HG03280 (cell line): ENCODE data around the gene HSD17B8.

Source experiments
- ATAC-seq: cut with Tn5 transposase; IDR thresholded peaks from one replicate; pipeline ENCODE4 v1.9.1; 2021; ENCODE audit warnings: mild to moderate bottlenecking, moderate library complexity; ENCODE audit not compliant: unreplicated experiment

The HSD17B8 gene

GRCh38 chr6:33190504-33191107 lies 13.8 kb upstream of the HSD17B8 start:
- no peak for ATAC-seq

DNA sequence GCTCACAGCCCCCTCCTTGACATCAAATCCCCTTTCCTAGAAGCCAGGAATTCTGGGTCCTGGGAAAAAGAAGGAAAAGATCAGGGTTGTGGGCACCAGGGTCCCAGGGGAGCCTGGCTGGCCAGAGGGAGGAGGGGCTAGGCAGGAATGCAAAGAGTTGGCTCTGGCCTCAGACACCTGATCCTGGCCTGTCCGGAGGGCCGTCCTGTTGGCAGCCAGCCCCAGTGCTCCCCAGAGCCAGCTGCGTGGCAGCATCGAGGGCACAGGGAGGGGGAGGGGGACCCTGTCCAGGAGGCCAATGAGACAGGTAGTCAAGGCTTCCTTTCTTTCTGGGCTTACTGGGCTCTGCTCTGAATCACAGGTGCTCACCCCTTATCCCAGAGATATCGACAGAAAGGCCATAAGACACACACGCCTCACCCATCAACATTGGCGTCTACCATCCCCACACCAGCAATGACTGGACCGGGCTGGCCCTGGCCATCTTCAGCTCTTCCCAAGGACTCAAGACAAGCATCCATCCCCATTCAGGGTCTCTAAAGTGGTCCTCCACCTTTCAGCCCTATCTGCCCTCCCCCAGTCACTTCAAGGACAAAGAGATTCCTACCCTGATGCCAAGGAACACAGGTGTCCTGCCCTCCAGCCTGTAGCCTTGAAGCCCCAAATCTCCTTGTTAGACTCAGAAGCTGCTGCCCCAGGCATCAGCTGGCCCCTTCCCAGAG lies 12.9 kb upstream of the HSD17B8 start:
- ATAC-seq: no peak

DNA sequence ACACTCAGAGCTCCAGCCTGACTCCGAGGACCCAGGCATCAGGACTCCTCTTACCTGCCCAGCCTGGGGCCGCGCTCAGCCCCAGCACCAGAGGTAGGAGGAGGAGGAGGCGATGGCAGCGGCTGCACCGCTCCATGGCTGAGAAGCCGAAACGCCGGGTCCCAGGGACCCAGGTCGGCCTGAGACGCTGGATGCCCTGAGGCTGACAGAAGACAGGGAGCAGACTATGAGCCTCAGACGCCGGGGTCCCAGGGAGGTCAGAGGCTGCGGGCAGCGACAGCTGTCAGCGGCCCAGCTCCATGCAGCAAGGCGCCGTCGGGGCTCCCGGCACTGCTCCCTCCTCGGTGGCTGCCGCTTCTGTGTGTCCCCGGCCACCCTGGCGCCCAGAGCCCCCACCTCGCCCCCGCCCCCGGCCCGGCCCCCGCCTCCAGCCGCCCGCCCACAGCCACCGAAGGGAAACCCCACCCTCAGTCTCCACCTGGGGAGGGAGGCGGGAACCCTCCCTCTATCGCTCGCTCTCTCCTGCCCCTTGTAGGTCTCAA lies 12.3 kb upstream of the HSD17B8 start, which contains the start of gene COL11A2:
Gene COL11A2 (minus strand): TSS at position 363 of the 542 bp plus-strand sequence. CDS start 227 bp downstream, at position 136.
- no peak for ATAC-seq

DNA sequence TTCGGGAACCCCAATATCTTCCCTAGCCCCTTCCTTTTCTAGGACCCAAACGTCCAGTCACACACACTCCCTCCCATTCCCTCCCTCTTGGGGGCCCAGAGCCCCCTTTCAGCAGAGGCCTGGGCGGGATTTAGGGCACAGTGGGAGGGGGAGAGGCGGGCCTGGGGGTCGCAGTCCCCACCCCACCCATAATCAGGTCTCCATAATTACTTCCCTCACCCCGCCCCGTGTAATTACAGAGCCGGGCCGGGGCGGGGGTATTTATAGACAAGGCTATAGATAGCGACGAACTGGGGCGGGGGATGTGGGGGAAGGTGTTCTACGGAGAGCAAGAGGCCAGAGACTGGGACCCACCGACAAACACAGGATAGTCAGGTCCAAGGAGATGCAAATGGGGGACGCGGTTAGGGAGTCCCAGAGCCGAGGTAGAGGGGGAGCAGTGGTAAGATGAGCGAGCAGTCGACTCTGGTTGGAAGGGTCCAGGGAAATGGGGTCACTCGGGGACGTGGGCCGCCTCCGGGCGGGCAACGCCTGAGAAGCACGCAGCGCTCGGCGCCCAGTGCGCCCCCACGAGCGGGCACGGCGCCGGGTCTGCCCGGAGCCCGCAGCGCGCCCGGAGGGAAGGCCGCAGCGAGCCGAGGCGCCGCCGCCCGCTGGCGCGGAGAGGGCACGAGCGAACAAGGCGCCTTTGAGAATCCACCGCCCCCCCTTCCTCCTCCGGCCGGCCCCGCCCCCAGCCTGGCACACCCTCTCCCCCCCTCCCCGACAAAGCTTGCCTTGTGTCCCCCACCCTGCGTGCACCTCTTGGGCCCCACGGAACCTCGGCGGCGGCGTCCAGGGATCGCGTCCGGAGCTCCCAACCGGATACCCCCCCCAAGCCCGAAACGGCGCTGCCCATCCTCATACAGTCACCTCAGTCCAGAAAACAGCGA lies 11.5 kb upstream of the HSD17B8 start:
- ATAC-seq: no peak

DNA sequence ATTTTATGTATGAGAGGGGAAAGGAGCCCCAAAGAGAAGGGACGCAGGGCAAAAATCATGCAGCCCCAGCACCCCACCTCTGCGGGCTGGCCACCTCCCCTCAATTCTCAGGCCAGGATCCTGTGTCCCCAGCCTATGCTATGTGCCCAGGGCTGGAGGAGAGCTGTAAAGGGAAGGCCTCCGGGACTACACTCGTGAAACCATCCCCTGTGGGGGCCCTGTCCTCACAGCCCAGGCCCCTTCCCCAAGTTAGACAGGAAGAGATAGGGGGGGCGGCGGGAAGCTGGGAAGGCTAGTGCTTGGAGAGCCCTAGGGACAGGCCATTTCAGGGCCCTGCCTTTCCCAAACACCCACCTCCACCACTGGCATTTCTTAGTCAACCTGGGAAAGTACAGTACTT lies 10.8 kb upstream of the HSD17B8 start:
- no peak for ATAC-seq

GRCh38 chr6:33194431-33194979 lies 9.9 kb upstream of the HSD17B8 start:
- no peak for ATAC-seq

DNA sequence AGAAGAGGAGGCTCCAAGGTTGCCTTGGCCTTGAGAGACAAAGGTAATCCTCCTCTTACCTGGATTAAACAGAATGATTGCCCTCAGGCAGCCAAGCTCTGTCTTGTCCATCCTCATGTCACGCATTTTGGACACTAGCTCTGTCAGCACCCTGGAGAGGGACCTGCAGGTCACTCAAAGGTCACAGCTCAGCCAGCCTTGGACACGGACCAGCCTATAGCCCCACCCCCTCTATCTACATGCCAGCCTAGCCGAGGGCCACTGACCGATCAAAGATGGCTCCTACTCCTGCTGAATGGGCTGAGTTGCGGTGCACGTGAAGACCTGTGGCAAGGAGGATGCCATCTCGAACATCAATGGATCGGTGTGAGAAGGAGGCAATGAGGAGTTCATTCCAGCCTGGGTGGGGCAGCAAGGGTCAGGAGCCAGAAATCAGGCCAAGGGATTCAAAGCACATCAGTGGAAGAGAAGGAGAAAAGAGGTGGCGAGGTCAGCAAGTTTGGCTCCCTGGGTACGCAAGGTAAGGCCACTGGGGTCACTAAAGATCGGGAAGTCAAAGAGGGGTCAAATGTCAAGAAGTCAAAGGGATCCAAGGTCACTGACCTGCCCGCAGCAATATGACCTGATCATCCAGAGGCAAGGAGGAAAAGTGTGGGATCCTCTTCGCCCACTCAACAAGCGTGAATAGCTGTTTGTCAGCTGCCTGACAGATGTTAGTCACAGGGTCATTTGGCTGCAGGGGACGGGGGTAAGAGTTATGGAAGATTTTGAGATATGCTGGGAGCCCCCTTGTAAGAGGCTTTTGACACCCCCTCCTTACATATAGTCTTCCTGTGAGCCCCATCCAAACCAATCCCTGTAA lies 8.9 kb upstream of the HSD17B8 start:
- ATAC-seq: no peak

- no peak for ATAC-seq
Measured at GRCh38 chr6:33197431-33198048, 6.9 kb upstream of the HSD17B8 start.

DNA sequence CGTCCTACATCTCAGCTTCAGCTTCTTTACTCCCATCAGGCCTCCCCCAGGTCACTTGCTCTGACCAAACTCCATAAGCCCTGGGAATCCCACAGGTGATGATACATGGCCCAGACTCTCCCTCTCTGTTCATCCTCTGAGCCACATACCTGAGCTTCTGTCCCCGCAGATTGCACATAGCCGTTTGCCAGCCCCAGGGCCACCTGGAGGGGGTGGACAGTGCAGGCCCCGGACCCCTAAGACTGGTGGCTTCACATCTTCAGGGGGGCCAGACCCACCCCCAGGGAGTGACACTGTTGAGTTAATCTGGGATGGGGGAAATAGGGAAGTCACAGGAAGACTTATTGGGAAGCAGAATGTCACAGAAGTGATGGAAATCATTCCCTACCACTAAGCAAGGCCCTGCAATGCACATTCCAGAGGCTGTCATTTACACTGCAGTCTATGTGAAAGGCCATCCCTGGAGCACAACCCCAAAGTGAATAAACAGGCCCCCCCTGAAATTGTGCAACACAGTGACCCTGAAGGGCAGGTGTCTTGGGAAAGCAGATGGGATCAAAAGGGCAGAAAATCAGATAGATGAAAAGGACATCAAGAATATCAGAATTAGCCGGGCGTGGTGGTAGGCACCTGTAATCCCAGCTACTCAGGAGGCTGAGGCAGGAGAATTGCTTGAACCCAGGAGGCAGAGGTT lies 6.1 kb upstream of the HSD17B8 start:
- no peak for ATAC-seq

- no peak for ATAC-seq
Measured at GRCh38 chr6:33198853-33199436, 5.5 kb upstream of the HSD17B8 start.

GRCh38 chr6:33199687-33200218 lies 4.7 kb upstream of the HSD17B8 start:
- peak; percentile 23 for ATAC-seq

- peak; percentile 54 for ATAC-seq
Measured at GRCh38 chr6:33200219-33201146, 4.0 kb upstream of the HSD17B8 start, which contains the start of the genes RXRB and SLC39A7. TSS of gene RXRB (minus strand) at chr6:33200665. CDS start at chr6:33200476, 189 bp downstream. TSS of gene SLC39A7 (plus strand) at chr6:33200867. CDS start at chr6:33201246, 379 bp downstream.

DNA sequence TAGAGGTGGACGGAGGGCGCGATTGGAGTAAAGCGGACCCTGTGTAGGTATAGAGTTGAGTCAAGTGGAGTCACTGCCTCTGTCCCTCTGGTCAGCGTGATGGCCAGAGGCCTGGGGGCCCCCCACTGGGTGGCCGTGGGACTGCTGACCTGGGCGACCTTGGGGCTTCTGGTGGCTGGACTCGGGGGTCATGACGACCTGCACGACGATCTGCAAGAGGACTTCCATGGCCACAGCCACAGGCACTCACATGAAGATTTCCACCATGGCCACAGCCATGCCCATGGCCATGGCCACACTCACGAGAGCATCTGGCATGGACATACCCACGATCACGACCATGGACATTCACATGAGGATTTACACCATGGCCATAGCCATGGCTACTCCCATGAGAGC lies 3.3 kb upstream of the HSD17B8 start:
- no peak for ATAC-seq

DNA sequence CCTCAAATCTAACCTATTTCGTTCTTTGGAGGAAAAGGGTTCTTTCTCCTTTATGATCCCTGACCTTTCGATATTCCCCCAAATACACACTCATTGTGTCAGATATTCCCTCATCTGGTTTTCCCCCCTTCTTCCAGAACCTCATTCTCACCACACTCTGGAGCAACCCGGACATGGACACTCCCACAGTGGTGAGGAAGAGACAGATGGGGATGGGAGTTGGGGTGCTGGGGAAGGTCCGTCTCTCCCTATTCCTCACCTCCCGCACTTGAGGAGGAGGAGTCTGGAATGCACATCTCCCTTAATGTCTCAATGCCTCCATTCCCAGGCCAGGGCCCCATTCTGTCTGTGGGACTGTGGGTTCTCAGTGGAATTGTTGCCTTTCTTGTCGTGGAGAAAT lies 2.5 kb upstream of the HSD17B8 start:
- ATAC-seq: no peak

DNA sequence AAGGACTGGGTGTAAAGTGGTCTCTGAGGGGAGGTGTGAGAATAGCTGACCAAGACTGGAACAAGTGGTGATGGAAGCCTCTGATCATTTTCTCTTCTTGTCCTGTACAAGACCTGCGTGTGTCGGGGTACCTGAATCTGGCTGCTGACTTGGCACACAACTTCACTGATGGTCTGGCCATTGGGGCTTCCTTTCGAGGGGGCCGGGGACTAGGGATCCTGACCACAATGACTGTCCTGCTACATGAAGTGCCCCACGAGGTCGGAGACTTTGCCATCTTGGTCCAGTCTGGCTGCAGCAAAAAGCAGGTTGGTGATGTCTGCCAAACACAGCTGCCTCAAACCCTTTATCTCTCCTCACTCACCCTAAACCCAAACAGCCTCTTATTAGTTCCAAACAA lies 1.7 kb upstream of the HSD17B8 start:
- no peak for ATAC-seq

DNA sequence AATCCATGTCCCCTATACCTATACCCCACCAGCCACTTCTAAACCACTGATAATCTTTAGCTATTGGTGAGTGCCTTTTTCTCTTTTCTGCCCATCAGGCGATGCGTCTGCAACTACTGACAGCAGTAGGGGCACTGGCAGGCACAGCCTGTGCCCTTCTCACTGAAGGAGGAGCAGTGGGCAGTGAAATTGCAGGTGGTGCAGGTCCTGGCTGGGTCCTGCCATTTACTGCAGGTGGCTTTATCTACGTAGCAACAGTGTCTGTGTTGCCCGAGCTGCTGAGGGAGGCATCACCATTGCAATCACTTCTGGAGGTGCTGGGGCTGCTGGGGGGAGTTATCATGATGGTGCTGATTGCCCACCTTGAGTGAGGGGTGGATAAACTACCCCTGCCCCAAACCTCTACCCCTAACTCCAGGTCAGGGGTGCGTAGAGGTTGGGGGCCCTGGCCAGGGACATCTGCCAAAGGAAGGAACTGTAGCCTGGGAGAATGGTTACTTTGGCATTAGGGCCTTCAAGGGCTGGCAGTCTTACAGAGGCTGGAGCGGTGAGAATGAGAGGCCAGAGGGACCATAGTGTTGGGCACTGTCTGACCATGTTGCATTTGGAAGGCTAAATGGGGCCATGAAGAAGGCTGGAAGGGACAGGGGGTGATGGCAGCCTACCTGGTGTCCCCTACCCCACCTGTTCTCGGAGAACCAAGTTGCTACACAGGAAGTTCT lies 851 bp upstream of the HSD17B8 start:
- ATAC-seq: no peak

DNA sequence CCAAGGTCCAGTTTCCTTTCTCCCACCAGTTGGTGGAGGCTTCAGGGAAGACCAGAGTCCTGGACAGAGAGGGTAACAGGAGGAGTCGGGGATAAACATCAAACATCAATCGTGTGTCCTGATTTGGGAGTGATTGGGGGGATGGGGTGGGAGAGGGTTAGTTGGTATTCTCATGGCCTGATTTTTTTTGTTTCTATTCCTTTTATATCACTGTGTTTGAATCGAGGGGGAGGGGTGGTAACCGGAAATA lies 365 bp upstream of the HSD17B8 start:
- ATAC-seq: no peak
